ENCODE measurements around the gene ARSI. TPM values are rescaled to one million over a fixed set of nuclear protein-coding genes. Genes with fewer than 3 reads are reported as not detected.

The ARSI gene
- total RNA-seq, 3 donors from 2014 or later, result 0.48 to 1.3 (median 0.98) TPM

DNA sequence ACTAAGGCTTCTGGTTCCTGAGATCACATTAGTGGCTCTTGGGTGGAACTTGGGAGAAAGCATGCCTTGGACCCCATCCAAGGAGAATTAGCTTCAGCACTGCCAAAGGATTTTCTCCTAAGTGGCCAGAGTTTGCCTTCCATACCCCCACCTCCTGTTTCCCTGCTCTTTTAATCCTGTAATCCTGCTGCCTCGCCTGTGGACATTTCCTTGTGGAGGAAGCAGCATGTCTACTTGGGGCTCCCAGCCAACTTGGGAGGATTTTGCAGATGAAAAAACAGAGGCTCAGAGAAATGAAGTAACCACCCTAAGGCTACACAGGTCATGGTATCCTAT is 1.6 kb downstream of the ARSI start:
- no peak overlapping the region for H3K27ac ChIP-seq
- peaks cover 0 to 9% of the 10 kb centered on the region in 2 donors for H3K27me3 ChIP-seq
- intact Hi-C loops (cut with DNase I; ENCODE audit: low total_unique reads), result no loop called here
- DNase-seq (ENCODE audit: low spot score in 2 of 2), result no peak
- no peaks in the 10 kb centered on the region for H3K4me1 ChIP-seq
- H3K36me3 ChIP-seq, result no peaks in the 10 kb centered on the region
- H3K9me3 ChIP-seq, result no peaks in the 10 kb centered on the region
- TF ChIP-seq POLR2AphosphoS5 (IDR thresholded peaks at IDR 0.05) (no peak), POLR2A (IDR thresholded peaks at IDR 0.05) (no peak)
- TF ChIP-seq, protein P1, sequence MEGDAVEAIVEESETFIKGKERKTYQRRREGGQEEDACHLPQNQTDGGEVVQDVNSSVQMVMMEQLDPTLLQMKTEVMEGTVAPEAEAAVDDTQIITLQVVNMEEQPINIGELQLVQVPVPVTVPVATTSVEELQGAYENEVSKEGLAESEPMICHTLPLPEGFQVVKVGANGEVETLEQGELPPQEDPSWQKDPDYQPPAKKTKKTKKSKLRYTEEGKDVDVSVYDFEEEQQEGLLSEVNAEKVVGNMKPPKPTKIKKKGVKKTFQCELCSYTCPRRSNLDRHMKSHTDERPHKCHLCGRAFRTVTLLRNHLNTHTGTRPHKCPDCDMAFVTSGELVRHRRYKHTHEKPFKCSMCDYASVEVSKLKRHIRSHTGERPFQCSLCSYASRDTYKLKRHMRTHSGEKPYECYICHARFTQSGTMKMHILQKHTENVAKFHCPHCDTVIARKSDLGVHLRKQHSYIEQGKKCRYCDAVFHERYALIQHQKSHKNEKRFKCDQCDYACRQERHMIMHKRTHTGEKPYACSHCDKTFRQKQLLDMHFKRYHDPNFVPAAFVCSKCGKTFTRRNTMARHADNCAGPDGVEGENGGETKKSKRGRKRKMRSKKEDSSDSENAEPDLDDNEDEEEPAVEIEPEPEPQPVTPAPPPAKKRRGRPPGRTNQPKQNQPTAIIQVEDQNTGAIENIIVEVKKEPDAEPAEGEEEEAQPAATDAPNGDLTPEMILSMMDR (IDR thresholded peaks at IDR 0.05), result no peak
- H3K4me3 ChIP-seq, result no peak overlapping the region

- intact Hi-C loops (cut with DNase I; ENCODE audit: low total_unique reads), result no loop called here
- no peak overlapping the region for H3K27ac ChIP-seq
Observed at GRCh38 chr5:150300496-150301169, 2.1 kb downstream of the ARSI start.

DNA sequence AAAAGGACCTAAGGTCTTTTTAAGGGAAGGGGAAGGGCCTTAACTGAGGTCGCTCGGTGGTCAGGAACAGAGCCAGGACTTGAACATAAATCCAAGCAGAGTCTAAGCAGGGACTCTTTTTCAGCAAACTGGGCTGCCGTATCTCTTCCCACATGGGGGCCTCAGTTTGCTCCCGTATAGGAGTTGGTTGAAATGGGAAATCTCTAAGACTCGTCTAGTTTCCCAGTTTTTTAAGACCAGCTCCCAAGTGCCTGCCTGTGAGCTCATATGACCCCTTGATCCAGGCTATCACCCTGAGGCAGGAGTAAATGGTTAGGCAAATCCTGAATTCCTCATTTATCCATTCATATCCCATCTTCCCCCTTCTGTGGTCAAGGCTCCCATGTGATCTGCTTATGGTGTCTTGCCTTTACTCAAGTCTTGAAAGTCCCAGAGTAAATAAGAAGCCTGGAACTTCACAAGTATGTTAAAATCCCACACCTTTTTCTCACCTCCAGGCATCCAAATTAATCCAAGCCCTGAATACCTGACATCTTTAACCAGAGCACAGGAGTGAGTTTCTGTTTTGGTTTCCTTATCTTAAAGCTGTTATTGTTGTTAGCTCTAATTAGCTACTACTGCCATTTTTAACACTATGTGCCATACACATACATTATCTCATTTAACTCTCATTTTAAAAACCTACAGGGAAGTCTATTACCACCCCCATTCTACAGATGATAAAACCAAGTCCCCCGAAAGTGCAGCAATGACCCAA is 3.0 kb downstream of the ARSI start:
- H3K36me3 ChIP-seq, result no peaks in the 10 kb centered on the region
- TF ChIP-seq POLR2AphosphoS5 (IDR thresholded peaks at IDR 0.05) (no peak), POLR2A (IDR thresholded peaks at IDR 0.05) (no peak)
- TF ChIP-seq, protein P1 (IDR thresholded peaks at IDR 0.05), result no peak
- intact Hi-C loops (cut with DNase I; ENCODE audit: low total_unique reads), result no loop called here
- no peak overlapping the region for H3K4me3 ChIP-seq
- peaks cover 0 to 9% of the 10 kb centered on the region in 2 donors for H3K27me3 ChIP-seq
- no peaks in the 10 kb centered on the region for H3K4me1 ChIP-seq
- DNase-seq (ENCODE audit: low spot score in 2 of 2), result no peak
- H3K27ac ChIP-seq, result peak overlapping the region; percentile 61 to 70
- no peaks in the 10 kb centered on the region for H3K9me3 ChIP-seq

More at GRCh38 chr5:150300496-150301169, 2.1 kb downstream of the ARSI start:
- H3K27me3 ChIP-seq, result peaks cover 0 to 9% of the 10 kb centered on the region in 2 donors
- H3K9me3 ChIP-seq, result no peaks in the 10 kb centered on the region
- H3K36me3 ChIP-seq, result no peaks in the 10 kb centered on the region
- TF ChIP-seq, protein P1 (IDR thresholded peaks at IDR 0.05), result no peak
- no peak for TF ChIP-seq POLR2AphosphoS5 (IDR thresholded peaks at IDR 0.05)
- no peak for DNase-seq (ENCODE audit: low spot score in 2 of 2)
- H3K4me3 ChIP-seq, result no peak overlapping the region
- no peaks in the 10 kb centered on the region for H3K4me1 ChIP-seq

- Histone ChIP-seq H3K27me3 (peaks cover 0 to 9% of the 10 kb centered on the region in 2 donors), H3K4me1 (no peaks in the 10 kb centered on the region), H3K36me3 (no peaks in the 10 kb centered on the region), H3K27ac (peak overlapping the region; percentile 61 to 70), H3K9me3 (no peaks in the 10 kb centered on the region), H3K4me3 (no peak overlapping the region)
- DNase-seq (ENCODE audit: low spot score in 2 of 2), result no peak
- intact Hi-C loops (cut with DNase I; ENCODE audit: low total_unique reads), result no loop called here
- TF ChIP-seq, protein P1 (IDR thresholded peaks at IDR 0.05), result no peak
- TF ChIP-seq POLR2AphosphoS5 (IDR thresholded peaks at IDR 0.05) (no peak), POLR2A (IDR thresholded peaks at IDR 0.05) (no peak)
Observed at GRCh38 chr5:150298701-150299451, 3.8 kb downstream of the ARSI start.
